T-helper 1 cell treated with Interleukin-12 subunit alpha and Interleukin-12 subunit beta and Interleukin-4 antibody, amounts not matched to agents 30 ng/mL and 1 ng/mL, for 36 hours (primary cell): Measurements from ENCODE around the gene SCARF2. TPM values are rescaled to one million over a fixed set of nuclear protein-coding genes. Genes with fewer than 3 reads are reported as not detected.
"Not testable (repeated sequence)": the region's sequence is repeated elsewhere in the genome, so short reads cannot be mapped to it uniquely, and the experiment has no call there.

Source experiments
- intact Hi-C: fragments of 100-400 bp; cut with micrococcal nuclease; formaldehyde crosslinking; loops from one replicate; pipeline ENCODE4 v1.15.1; 2024
- total RNA-seq: library from RNA; stranded (reverse); gene quantifications from 2 replicates; pipeline ENCODE4 v1.2.3, GENCODE V29; 2022

Gene SCARF2
- total RNA-seq, 1 donor from 2014 or later, result 0.86 TPM

DNA sequence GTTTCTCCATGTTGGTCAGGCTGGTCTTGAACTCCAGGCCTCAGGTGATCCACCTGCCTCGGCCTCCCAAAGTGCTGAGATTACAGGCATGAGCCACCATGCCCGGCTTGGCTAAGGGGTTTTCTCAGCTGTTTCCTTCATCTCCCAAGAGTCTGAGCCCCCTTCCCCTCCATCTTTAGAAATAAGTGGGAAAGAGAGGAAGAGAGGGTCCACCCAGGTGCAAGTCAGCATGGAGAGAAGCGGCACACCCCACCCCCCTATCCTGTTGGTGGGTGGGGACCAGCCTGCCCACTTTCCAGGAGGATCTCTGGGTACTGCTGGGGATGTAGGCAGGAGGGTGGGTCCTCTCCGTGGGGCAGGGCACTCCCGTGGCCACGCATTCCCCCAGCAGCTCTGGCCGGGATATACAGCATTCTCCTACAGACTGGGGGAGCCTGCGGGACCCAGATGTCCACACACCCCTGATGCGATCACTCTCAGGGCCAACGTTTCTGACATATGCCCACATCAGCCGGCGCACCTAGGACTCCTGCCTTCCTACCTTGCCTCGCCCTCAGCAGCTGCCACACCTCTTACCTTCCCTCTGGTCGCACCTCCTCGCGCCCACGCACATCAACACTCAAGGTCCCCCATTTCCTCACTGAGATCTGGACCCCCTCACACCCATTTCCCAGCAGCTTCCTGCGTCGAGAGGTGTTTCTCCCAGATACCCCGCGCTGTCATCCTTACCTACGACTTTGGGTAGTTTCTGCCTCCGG, 8.9 kb downstream of the SCARF2 start:
- intact Hi-C loops, result loop anchor here (1.0 to 2.0 kb wide), 6 partner anchors 9 to 274 kb away; partner anchors contain the start of gene SCARF2

DNA sequence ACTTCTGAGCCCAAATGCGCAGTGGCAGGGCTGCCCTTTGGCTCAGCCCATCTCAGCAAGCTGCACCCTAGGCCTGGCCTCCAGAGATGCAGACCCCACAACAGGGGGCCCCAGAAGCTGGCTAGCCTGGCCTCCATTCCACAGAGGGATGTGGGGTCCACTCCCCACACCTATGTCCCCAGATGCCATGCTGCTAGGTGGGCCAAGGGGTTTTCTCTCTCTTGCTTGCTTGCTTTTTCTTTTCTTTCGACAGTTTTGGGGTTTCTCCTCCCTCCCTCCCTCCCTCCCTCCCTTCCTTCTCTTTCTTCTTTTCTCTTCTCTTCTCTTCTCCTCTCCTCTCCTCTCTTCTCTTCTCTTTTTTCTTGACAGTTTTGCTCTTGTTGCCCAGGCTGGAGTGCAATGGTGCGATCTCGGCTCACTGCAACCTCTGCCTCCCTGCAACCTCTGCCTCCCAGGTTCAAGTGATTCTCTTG, 9.6 kb downstream of the SCARF2 start:
- intact Hi-C loops, result loop anchor here (2.0 kb wide), 1 partner anchor 275 kb away; no protein-coding TSS in a partner anchor

DNA sequence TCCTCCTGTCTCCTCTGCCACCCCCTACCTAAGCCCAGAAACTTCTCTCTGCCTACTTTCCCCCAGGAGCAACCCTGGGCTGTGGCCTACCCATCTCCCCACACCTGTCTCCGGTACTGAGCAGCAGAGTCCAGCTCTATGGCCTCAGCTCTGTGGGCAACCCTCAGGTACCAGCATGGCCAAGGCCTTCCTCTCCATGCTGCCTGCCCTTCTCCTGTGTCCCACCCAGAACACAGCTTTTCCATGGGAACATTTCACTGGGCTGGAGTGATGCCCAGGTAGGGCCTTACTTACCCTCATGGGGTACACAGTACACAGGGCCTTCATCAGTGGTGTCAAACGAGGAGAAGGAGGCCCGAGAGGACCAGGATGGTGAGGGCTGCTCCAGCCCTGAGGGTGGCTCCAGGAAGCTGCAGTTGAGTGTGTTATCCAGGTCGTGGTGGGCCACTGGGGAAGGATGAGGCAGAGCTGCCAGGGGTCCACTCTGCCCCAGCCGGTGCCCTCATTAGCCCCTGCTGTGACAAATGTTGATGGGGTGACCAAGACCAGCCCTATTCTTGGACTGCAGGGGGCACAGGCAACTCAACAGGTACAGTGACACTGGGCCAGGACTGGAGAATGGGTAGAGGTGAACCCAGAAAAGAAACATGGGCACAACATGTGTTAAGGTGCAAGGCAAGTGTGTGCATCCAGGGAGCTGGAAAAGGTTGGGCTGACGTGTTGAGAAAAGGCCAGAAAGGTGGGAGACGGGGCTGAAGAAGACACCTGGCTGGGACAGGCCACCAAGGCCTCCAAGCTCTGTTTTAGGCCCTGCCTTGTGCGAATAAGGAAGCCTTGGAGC, 10.3 kb downstream of the SCARF2 start:
- intact Hi-C loops, result no loop called here

DNA sequence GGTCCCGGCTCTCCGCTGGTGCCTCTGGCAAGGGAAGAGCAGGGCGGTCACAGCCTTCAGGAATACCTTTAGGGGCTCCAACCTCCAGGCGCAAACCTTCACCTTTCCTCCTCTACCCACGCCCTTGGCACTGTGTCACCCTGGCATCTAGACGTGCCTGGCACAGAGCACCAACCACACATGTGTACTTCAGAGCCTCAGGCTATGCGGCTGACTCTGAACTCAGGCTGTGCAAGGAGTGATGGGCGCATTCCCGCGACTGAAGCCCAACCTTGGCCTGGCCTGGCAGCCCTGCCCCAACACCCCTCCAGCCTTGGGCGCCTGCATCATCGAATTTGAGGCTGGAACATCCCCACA, 11.4 kb downstream of the SCARF2 start:
- intact Hi-C loops, result no loop called here

DNA sequence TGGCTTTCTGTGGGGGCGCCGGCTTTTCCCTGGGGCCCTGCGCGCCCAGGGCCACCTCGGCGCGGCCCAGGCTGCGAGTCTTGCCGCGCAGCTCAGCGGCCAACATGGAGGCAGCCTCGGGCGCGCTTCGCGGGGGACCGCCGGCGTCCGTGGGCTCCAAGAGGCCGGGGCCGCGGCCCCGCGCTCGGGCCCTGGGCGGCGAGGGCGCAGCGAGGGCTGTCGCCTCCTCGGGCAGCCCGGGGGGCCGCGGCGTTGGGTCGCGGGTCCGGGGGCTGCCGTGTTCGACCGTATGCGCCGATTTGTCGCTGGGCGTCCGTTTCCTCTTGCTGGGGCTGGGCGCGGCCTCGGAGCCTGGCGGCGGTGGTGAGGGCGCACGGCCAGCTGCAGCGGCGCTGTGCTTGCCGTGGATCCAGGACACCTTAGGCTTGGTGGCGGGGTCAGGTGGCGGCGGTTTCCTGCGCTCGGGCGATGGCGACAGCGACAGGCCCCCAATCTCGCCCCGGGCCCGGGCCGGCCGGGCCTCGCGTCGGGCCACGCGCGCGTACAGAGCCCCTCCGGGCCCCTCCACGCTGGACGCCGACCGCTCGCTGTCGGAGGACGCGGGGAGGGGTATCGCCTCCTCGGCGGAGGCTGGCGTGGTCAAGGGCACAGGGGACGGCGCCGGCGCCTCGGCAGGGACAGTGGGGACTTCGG, 11.9 kb downstream of the SCARF2 start:
- intact Hi-C loops, result no loop called here

DNA sequence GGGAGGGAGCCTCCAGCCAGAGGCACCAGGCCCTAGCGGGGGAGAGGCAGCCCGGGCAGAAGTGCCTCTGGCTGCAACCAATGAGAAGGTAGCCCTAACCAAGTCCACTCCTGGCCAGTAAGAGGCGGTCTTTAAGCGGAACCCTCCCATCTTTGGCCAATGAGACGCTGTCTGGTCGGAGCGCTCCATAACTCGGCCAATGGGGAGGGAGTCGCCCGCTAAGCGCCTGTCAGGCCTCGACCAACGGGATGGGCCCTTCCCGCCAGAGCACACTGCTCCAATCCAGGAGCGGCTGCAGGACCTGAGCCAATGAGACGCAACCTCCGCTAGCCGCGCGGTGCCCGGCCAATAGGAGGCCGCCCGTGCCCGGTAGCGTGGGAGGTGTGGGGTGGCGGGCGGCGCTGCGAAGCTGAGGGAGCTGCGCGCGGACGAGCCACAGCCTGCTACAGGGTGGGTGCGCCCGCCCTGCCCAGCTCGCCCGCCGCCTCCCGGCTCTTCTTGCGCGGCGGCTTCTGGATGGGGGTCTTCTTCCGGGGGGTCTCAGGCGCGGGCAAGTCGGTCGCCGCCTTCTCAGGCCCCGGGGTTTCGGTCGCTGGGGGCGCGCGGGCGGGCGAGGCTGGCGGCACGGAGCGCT, 12.6 kb downstream of the SCARF2 start:
- intact Hi-C loops, result no loop called here

DNA sequence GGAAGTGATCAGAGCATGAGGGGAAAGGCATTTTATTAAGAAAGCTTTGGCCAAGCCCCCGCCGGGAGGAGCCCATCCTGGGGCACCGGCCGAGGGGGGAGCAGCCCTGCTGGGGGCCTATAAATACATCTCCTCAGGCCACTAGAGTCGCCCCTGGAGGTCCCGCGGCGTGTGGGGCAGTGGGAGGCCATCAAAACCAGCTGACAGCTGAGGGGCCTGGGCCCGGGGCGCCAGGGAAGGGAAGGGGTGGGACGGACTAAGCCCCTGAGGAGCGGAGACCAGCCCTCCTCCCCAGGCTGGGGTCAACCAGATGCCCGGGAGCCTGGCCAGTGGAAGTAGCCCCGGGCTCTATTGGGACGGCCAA, 13.1 kb downstream of the SCARF2 start:
- intact Hi-C loops, result no loop called here

DNA sequence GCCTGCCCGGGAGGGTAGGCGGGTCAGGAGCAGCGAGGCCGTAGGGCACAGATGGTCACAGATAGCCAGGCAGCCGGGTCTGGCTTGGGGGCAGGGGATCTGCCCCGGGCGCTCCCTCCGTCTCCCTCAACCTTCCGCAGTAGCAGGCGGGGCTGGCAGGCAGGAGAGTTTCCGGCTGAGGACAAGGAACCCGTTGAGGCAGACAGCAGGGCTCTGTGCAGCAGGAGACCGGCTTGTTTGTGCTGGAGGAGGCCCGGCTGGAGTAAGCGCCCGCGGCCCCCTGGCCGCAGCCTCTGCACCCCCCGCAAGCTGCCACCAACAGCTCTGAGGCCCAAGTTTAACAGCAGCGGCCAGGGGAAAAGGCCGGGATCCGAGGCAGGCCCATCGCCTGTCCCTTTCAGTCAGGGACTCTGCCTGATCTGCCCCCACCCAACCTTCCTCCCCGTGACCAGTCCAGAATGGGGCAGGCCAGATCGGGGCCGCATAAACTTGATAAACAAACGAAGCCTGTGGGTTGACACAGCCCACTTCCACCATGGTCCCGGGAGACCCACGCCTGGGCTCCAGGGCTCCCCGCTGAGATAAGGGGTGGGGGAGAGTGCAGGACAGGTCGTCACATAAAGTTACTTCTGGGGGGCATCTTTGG, 13.6 kb downstream of the SCARF2 start:
- intact Hi-C loops, result no loop called here

DNA sequence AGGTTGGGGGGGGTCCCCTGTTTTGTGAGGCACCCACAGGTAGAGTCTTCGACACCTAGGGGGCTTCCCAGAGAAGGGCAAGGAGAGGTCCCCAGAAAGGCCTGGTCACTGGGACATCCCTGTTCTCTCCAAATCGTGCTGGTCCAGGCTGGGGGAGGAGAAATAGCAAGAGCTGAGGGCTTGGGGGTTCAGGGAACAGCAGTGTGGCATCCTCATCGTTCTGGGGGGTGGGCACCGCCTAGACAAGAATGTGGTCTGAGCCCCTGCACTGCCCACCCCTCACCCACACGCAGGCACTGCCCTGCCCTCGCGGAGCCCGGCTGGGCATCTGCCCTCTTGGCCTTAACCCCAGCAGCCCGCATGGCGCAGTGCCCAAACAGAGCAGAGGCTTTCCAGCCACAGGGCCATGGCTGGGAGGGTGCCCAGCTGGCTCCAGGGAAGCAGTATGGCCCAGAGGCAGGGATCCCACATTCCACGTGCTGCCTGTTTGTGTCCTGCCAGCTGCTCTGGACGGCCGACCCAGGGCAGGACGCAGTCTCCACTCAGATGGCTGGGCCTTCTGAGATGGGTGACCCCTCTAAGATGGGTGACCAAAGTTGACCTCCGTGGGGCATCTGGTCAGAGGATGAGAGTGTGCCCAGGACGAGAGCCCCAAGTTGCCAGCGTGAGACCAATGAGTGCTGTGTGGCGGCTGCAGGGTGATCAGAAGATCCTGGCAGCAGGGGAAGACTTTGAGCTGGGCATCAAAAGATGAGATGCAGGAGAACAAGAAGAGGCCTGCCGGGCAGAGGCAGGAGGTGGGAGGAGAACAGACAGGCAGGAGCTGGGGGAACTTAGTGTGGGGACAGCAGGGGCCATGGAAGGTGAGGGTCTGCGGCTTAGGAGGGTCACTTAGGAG, 14.4 kb downstream of the SCARF2 start:
- intact Hi-C loops, result no loop called here

DNA sequence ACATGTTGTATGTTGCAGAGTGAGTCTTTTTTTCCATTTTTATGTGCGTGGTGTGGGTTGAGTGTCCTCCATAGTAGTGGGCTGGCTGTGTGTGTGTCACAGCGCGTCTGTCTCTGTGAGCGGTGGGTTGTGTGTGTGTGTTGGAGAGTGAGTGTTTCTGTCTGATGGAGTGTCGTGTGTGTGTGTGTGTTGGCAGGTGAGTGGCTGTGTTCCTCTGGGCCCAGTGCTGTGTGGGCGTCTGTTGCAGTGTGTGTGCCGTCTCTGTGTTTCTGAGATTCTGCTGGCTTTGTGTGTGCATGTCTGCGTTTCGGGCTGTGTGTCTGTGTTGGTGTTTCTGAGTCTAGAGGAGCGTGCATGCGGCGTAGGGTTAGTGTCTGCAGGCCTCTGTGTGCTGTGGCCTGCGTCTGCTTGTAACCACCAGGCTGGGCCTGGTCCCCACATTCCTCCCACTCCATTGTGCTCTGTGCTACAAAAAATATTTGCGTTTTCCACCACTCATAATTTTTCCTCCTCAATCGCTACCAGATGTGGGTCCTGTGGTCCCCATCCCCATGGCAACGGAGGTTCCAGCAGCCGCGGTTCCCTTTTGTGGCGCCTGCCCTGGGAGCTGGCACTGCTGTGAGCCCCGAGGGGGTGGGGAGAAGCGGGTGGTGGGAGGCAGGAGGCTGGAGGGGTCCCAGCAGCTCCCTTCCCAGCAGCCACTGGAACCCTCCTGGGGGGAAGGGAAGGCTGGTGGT, 15.2 kb downstream of the SCARF2 start:
- intact Hi-C loops, result no loop called here

DNA sequence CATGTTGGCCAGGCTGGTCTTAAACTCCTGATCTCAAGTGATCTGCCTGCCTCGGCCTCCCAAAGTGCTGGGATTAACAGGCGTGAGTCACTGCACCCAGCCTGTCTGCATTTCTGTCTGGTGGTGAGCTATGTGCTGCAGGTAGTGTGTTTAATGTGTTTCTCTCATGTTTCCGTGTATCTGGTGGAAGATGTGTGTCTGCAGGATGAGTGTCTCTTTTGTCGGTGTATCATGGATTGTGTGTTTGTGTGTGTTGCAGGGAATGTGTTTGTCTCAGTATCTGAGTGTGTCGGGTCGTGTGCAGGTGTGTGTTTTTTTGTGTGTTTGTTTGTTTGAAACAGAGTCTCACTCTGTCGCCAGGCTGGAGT, 16.1 kb downstream of the SCARF2 start:
- intact Hi-C loops, result no loop called here

DNA sequence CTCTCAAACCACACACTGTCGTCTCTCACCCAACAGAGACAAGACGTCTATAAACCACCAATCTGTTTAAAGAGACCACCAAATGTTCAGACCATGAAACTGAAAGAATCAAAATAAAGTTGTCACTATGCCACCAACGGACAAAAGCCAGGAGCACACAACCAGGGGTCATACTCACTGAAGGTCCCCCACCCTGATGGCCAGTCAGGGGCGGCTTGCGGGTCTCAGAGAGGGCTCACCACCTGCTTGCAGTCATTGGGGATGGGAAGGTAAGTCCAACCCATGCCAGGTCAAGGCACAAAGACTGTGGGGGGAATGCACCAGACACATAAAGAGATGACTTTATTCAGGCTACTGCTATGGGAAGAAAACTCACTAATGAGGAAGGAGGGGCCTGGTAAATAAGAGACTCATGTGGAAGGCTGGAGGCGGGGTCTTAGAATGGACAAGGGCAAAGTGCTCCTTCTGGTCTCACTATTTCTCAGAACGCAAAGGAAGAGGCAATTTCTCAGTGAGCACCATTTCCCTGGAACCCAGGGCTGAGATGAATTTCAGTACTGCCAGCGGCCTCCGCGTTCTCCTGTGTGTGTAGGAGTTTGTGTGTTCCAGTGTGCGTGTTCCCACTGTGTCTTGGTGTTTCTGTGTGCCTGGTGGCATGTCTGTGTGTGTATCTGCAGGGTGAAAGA, 17.3 kb downstream of the SCARF2 start:
- intact Hi-C loops, result no loop called here

DNA sequence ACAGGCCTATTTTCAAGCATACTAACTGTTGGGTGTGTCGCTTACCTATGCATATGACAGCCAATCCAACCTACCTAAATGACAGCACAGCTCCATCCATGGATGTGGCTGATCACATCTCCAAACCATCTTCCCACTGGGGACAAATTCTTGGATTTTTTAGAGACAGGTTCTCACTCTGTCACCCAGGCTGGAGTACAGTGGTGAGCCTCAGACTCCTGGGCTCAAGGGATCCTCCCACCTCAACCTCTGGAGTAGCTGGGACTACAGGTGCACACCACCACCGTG, 18.0 kb downstream of the SCARF2 start:
- intact Hi-C loops, result loop anchor here (2.0 kb wide), 2 partner anchors 45 to 151 kb away; no protein-coding TSS in a partner anchor

DNA sequence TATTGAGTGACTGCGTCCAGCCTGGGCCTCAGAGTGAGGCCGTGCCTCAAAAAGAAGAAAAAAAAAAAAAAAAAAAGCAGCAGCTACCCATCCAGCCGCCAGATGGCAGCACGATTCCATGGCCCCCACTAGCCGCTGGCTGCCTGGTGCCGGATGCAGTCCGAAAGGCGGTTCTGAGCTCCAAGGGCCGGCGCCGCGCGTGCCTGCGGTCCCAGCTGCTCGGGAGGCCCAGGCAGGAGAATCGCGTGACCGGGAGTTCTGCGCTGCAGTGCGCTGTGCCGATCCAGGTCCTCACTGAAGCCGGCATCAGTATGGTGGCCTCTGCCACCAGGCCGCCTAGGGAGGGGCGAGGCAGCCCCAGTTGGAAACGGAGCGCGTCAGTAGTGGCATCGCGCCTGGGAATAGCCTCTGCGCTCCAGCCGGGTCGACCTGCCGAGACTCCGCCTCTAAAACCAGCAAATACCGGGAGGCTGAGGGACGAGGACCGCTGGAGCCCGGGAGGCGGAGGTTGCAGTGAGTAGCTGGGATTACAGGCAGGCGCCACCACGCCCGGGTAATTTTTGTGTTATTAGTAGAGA, 19.3 kb downstream of the SCARF2 start:
- intact Hi-C loops, result loop anchor here (1.0 to 2.0 kb wide), 6 partner anchors 38 to 323 kb away; no protein-coding TSS in a partner anchor

DNA sequence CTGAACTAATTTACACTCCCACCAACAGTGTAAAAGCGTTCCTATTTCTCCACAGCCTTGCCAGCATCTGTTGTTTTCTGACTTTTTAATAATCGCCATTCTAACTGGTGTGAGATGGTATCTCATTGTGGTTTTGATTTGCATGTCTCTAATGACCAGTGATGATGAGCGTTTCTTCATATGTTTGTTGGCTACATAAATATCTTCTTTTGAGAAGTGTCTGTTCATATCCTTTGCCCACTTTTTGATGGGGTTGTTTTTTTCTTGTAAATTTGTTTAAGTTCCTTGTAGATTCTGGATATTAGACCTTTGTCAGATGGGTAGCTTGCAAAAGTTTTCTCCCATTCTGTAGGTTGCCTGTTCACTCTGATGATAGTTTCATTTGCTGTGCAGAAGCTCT, 21.9 kb downstream of the SCARF2 start:
- intact Hi-C loops, result not testable (repeated sequence)

DNA sequence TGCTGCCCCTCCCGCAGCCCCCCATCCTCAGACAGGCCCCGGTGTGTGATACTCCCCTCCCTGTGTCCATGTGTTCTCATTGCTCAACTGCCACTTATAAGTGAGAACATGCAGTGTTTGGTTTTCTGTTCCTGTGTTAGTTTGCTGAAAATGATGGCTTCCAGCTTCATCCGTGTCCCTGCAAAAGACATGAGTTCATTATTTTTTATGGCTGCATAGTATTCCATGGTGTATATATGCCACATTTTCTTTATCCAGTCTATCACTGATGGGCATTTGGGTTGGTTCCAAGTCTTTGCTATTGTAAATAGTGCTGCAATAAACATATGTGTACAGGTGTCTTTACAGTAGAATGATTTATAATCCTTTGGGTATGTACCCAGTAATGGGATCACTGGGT, 22.4 kb downstream of the SCARF2 start:
- intact Hi-C loops, result not testable (repeated sequence)

DNA sequence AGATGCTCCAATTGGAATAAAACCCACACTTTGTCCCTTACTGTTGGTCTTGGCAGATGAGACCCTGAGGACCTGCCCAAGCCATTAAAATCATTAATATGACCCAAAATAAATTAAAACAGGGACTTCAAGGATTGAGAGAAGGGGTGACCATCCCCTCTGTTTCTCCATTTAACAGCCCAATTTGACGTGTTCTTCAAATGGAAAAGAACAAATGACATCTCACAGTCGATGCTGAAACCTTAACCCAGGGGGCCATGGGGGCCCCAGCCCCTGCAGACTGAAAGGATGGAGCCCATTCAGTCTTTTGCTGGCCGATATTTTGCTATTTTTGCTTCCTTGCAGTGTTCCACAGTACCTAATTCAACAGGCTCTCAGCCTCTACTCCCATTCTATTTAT, 23.2 kb downstream of the SCARF2 start:
- intact Hi-C loops, result no loop called here

DNA sequence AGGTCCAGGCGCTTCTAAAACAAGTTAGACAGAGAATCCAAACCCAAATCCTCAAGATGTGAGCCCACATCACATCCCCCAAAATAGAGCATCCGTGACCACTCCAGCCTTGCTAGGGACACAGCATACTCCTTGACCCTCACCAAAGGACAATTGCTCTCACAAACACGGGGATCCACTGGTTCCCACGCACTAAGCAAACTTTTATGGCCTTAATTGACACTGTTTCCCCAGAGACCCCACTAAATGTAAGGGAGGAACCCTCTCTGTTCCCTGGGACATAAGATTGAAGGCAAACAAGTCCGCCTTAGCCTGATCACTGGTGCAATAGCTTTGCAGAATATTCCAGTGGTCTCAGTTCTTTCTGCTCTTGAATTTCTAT, 23.6 kb downstream of the SCARF2 start:
- intact Hi-C loops, result no loop called here
